Measurements from ENCODE around the gene PRPF39.
"Not testable (repeated sequence)": the region's sequence is repeated elsewhere in the genome, so short reads cannot be mapped to it uniquely, and the experiment has no call there.

Gene PRPF39

DNA sequence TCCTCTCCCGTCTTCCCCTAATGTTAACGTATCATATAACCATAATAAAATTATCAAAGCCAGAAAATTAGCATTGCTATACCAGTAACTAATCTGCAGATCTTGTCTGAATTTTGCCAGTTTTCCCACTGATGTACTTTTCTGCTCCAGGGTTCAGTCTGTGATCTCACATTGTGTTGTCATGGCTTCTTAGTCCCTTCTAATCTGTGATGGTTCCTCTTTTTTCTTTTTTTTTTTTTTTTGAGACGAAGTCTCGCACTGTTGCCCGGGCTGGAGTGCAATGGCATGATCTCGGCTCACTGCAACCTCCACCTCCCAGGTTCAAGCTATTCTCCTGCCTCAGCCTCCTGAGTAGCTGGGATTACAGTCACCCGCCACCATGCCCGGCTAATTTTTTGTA lies 58.2 kb downstream of the PRPF39 start:
- DNase-seq = not testable (repeated sequence)

DNA sequence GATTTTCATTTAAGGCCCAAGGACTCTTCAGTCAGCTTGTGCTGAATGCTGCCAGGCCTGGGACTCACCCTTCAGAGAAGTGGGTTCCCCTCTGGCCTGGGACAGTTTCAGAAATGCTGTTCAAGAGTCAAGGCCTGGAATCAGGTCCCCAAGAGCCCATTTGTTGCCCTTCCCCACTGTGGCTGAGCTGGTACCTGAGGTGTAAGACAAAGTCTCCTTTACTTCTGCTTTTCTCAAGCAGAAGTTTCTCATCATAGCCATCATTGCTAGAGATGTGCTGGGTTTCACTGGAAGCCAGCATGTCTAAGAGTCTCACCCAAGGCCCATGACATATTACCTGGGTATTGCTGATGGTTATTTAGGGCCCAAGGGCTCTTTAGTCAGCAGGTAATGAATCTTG lies 60.7 kb downstream of the PRPF39 start:
- DNase-seq = no peak

DNA sequence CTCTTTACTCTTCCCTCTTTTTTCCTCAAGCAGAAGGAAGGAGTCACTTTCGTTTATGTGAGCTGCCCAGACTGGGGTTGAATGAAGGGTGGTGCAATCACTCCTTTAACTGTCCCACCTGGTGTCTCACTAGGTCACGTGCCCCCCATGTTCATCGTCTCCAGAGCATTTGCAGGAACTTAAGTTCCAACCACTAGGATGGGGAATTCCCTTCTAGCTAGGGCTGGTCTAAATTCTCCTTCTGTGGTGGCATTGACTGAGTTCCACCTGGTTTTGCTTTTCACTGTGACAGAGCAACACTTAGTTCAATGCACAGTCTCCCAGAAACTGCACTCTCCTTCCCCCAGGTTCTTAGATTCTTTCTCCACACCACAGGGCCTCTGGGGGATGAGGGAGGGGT lies 61.3 kb downstream of the PRPF39 start:
- no peak for DNase-seq

DNA sequence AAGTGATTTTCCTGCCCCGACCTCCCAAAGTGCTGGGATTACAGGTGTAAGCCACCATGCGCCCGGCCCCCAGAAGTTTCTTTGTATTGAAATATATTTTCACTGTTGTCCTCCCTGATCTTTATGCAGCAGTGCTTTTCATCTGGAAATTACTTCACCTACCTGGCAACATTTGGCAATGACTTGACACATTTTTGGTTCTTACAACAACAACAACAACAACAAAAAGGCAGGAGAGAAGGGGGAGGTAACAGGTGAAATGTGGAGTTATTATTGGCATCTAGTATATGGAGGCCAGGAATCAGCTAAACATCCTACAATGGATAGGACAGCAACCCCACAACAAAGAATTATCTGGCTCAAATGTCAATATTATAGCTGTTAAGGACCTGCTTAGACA lies 65.7 kb downstream of the PRPF39 start:
- DNase-seq = no peak

DNA sequence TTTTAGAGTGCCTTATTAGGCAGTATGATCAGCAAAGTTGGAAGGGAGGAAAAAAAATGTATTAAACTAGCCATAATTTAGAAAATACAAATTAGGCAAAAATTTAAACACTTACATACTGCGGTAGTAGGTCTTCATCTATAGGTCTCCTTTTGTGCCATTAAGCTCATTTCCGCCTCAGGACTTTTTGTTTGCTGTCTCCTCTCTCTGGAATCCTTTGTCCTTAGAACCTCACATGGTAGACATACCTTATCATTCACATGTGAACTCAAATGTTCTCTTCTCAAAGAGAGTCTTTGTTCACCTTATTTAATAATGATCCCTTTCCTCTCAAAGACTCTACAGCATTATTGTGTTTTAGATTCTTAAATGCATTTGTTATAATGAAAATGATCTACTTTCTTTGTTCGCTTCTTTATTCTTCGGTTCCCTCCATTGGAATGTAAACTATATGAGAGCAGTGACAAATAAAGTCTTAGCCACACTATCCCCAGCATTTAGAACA lies 66.5 kb downstream of the PRPF39 start:
- no peak for DNase-seq

DNA sequence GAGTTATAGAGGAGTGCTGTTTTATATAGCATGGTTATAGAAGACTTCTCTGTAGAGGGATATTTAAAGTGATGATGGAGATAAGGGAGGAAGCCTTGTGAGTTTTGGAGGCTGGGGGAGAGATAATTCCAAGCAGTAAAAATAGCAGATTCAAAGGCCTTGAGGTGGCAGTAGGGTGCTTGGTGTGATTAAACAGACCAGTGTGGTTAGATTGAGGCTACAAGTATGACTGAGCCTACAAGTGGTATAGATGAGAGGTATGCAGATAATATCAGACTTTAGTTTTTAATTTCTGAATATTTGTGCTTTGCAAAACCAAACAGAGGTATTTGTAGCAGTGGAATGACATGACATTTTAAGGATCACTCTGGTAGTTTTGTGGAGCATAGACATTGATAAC lies 72.2 kb downstream of the PRPF39 start:
- no peak for DNase-seq
